Measurements from ENCODE around the gene PGM1.

The PGM1 gene

DNA sequence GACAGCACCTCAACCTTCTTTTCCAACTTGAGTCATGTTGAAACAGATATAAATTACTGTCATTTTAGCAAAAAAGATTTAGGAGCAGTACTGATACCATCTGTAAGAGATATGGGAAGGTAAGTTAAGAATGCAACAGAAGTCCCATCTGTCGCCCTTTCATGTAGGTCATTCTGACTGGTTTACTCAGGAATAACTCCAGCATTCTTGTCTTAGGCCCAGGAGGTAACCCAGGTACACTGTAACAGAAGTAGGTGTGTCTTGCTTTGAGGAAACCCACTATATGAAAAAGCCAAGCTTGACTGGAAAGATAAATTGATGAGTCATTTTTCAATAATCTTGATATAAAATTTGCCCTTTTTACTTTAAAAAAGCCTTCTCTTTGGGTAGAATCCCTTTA is 35.4 kb downstream of the PGM1 start:
- TF ChIP-seq, protein P1, sequence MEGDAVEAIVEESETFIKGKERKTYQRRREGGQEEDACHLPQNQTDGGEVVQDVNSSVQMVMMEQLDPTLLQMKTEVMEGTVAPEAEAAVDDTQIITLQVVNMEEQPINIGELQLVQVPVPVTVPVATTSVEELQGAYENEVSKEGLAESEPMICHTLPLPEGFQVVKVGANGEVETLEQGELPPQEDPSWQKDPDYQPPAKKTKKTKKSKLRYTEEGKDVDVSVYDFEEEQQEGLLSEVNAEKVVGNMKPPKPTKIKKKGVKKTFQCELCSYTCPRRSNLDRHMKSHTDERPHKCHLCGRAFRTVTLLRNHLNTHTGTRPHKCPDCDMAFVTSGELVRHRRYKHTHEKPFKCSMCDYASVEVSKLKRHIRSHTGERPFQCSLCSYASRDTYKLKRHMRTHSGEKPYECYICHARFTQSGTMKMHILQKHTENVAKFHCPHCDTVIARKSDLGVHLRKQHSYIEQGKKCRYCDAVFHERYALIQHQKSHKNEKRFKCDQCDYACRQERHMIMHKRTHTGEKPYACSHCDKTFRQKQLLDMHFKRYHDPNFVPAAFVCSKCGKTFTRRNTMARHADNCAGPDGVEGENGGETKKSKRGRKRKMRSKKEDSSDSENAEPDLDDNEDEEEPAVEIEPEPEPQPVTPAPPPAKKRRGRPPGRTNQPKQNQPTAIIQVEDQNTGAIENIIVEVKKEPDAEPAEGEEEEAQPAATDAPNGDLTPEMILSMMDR (IDR thresholded peaks at IDR 0.05), result no peak

DNA sequence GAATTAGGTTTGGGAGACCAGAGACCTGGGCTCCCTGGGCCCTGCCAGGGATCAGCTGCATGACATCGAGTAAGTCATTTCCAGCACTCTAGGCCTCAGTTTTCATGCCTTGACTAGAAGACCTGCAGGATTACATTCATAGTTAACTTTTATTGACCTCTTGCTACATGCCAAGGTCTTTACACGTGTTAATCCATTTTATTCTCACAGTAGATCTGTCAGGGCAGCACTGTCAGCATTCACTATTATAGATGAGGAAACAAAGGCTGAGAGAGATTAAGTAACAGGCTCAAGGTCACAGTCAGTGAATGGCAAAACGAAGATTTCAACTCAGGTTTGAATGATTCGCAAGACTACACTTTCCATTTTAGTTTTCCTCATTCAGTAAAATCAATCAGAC is 37.0 kb downstream of the PGM1 start:
- TF ChIP-seq, protein P1 (IDR thresholded peaks at IDR 0.05), result no peak

DNA sequence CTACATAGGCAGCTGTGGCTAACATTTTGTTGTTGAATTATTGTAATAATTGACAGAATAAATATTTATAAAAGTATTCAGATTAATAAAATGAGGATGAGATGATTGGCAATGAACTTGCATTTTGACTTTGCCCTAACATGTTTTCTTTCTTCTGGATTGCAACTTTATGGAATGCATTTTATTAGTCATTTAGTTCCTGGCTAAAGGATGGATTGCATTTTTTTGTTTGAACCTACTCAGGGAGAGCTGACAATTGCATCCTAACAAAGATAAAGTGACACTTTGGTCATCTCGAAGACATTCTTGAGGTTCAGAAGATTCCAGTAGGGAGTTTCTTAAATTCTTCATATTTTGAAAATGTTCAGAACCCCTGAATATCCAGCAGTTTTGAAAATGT is 37.5 kb downstream of the PGM1 start:
- TF ChIP-seq, protein P1 (IDR thresholded peaks at IDR 0.05), result no peak

DNA sequence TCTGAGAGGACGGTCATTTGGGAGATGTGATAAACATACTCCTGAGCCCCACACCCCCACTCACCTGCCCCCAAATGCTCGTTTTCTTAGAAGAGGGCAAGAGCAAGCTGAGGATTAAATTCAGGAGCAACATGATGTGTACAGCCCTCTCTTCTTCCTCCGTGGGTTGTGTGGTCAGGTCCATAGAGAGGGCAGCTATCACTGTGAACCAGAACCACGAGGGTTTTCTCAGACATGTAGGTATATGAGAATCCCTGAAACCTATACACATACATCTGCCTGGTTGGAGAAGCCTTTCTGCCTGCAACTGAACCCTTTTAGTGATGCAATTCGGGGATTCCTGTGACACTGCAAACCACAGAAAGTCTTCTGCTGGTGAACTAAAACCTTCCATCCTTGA is 38.9 kb downstream of the PGM1 start:
- TF ChIP-seq, protein P1 (IDR thresholded peaks at IDR 0.05), result no peak

DNA sequence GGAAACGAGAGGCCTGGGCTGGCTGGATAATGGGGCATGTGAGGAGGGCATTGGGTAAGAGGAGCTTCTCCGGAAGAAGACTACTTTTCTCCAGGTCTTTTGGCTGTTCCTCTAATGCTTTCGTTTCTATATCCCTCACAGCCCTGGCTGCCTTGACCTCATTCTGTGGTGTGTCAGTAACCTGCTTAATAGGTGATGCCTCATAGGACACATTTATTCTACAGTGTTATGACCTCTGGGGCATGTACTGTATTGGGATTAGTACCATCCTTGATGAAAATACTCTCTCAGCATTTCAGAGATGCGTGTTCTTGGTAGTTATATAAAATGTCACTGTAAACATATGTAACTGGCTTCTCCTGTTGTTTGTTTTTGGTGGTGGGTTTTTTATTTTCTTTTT is 40.1 kb downstream of the PGM1 start:
- TF ChIP-seq, protein P1 (IDR thresholded peaks at IDR 0.05), result no peak

DNA sequence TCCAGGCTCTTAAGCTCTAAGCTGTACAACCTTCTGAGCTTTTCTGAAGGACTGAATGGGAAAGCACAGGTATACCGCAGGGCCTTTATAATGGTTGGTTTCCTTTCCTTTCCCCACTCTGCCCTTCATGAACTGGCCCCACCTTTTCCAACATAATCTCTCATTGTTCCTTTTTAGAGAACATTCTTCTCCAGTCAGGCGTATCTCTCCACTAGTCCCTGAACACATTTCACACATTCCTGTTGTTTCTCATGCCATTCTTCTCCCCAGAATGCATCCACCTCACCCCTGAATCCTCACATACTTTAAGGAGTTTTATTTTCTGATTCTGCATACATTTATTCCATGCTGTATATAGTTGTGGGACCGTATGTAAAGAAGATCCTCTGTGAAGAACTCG is 41.3 kb downstream of the PGM1 start:
- TF ChIP-seq, protein P1 (IDR thresholded peaks at IDR 0.05), result no peak

DNA sequence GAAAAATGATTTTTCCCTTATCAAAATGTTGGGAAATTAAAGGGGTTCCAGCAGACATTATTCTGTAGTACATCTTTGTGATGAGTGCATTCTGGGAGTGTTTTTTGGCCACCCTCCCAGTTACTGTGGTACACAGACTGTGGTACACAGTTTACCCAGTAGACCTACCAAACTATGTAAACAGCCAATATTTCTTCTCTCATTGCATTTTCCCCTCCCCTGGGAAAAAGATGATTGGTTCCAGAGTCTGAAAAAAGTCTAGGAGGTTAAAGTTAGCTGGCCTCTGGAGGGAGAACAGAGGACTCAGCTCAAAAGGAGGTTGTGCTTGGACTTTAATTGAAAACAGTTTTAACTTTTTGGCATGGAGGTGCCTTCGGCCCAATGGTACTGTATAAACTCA is 42.5 kb downstream of the PGM1 start:
- TF ChIP-seq, protein P1 (IDR thresholded peaks at IDR 0.05), result no peak

All from LNCAP (cell line).